GM12878 (cell line): ENCODE measurements around the gene FCGBP. TPM values are rescaled to one million over a fixed set of nuclear protein-coding genes. Genes with fewer than 3 reads are reported as not detected.

ENCODE experiments used
- ATAC-seq: fragments of 200-7000 bp; cut with Tn5 transposase; 3 replicates; pipeline ENCODE4 v1.9.1; 2020; ENCODE audit warnings: mild to moderate bottlenecking, moderate library complexity
- BruUV-seq: library from RNA; stranded (reverse); fragments of 400-500 nt; replicated peaks from 2 replicates; lab custom pipeline; 2021; lab: Mats Ljungman, UMichigan
- CTCF ChIA-PET: fragments of 300-600 bp; sonication (Branson Sonifier 250); formaldehyde crosslinking; extraction: SDS; loops from one replicate; lab custom pipeline; 2021; ENCODE audit warnings: inconsistent platforms; lab: Yijun Ruan, JAX
- POLR2A ChIA-PET: fragments of 350-600 bp; formaldehyde crosslinking; extraction: SDS; loops from one replicate; lab custom pipeline; 2021; ENCODE audit warnings: inconsistent platforms; lab: Charles Lee
- RAD21 ChIA-PET: fragments of 300-600 bp; sonication (Branson Sonifier 250); formaldehyde crosslinking; loops from one replicate; lab custom pipeline; 2023; ENCODE audit warnings: antibody characterized with exemption; ENCODE audit not compliant: unreplicated experiment; lab: Charles Lee
- SMC1A ChIA-PET: fragments of 300-600 bp; sonication (Branson Sonifier 250); formaldehyde crosslinking; loops from one replicate; lab custom pipeline; 2023; ENCODE audit not compliant: unreplicated experiment, uncharacterized antibody; lab: Charles Lee
- DNase-seq: peaks from one replicate; pipeline ENCODE4 v3.0.0-alpha.2; 2011; ENCODE audit warnings: low read depth, low spot score
- FAIRE-seq: peaks from 3 replicates; lab custom pipeline; 2011; peaks lifted over from hg19 to GRCh38; lab: Jason Lieb, UNC
- H2AFZ ChIP-seq: 2 replicates; pipeline ENCODE4 v1.6.0; 2011; ENCODE audit warnings: low read depth, low read length, control low read depth; ENCODE audit not compliant: control insufficient read depth
- H3K27ac ChIP-seq: 2 replicates; pipeline ENCODE4 v1.5.1; 2011; ENCODE audit warnings: control low read depth; ENCODE audit not compliant: control insufficient read depth, insufficient read depth
- H3K27me3 ChIP-seq, 2 experiments: replicated peaks in 1 of 2; 2 replicates each; pipeline versions ENCODE4 v1.6.0 to v1.6.1; 2011; ENCODE audit warnings: low read length in 1 of 2; ENCODE audit not compliant: control insufficient read depth in 2 of 2, insufficient read depth in 2 of 2
- H3K36me3 ChIP-seq, 2 experiments: 2 replicates each; pipeline ENCODE4 v1.5.1; 2011; ENCODE audit warnings: low read length in 1 of 2; ENCODE audit not compliant: control insufficient read depth in 2 of 2, insufficient read depth in 2 of 2
- H3K4me1 ChIP-seq: 2 replicates; pipeline ENCODE4 v1.6.1; 2011; ENCODE audit warnings: mild to moderate bottlenecking, low read length, moderate library complexity, mixed read lengths; ENCODE audit not compliant: control insufficient read depth, insufficient read depth
- H3K4me2 ChIP-seq: 2 replicates; pipeline ENCODE4 v1.6.0; 2011; ENCODE audit warnings: control low read depth; ENCODE audit not compliant: control insufficient read depth, insufficient read depth
- H3K4me3 ChIP-seq: fragments of 200-600 bp; sonication (generic); 2 replicates; pipeline ENCODE4 v1.5.1; 2016
- H3K79me2 ChIP-seq: 2 replicates; pipeline ENCODE4 v1.6.0; 2011; ENCODE audit warnings: low read length; ENCODE audit not compliant: control insufficient read depth, insufficient read depth
- H3K9ac ChIP-seq: 2 replicates; pipeline ENCODE4 v1.8.0; 2011; ENCODE audit warnings: low read length, control low read depth, mixed read lengths; ENCODE audit not compliant: control insufficient read depth, insufficient read depth
- H3K9me3 ChIP-seq: replicated peaks from 3 replicates; pipeline ENCODE4 v1.5.1; 2011; ENCODE audit warnings: mild to moderate bottlenecking, low read length; ENCODE audit not compliant: control insufficient read depth, insufficient read depth
- H4K20me1 ChIP-seq: 2 replicates; pipeline ENCODE4 v1.6.0; 2011; ENCODE audit not compliant: control insufficient read depth, insufficient read depth
- ATF7 ChIP-seq: fragments of 450-650 bp; IDR thresholded peaks from 2 replicates; pipeline ENCODE4 v1.6.1; 2016; ENCODE audit warnings: low read depth, mild to moderate bottlenecking
- BCL11A ChIP-seq: IDR thresholded peaks from 2 replicates; pipeline ENCODE4 v1.6.1; 2011; ENCODE audit warnings: low read depth, low read length
- BRCA1 ChIP-seq: IDR thresholded peaks from 2 replicates; pipeline ENCODE4 v1.6.1; 2011; ENCODE audit warnings: low read depth, low read length, improper control_type of control experiment
- CHD1 ChIP-seq: IDR thresholded peaks from 2 replicates; pipeline ENCODE4 v1.6.1; 2012; ENCODE audit warnings: low read depth, low read length, improper control_type of control experiment
- MEF2B ChIP-seq: fragments of 450-650 bp; IDR thresholded peaks from 2 replicates; pipeline ENCODE4 v1.6.1; 2018; ENCODE audit warnings: mild to moderate bottlenecking, moderate library complexity; ENCODE audit not compliant: partially characterized antibody, poor library complexity, severe bottlenecking
- NR2C1 ChIP-seq: fragments of 450-650 bp; IDR thresholded peaks from 2 replicates; pipeline ENCODE4 v1.6.1; 2017; ENCODE audit warnings: antibody characterized with exemption, mild to moderate bottlenecking, moderate library complexity
- NR2C2 ChIP-seq: IDR thresholded peaks from 2 replicates; pipeline ENCODE4 v1.6.1; 2011; ENCODE audit warnings: borderline replicate concordance, low read depth; ENCODE audit not compliant: control insufficient read depth, insufficient read length
- TAF1 ChIP-seq: IDR thresholded peaks from 2 replicates; pipeline ENCODE4 v1.6.1; 2011; ENCODE audit warnings: mild to moderate bottlenecking, low read depth, low read length, borderline replicate concordance
- TBL1XR1 ChIP-seq: IDR thresholded peaks from 2 replicates; pipeline ENCODE4 v1.6.1; 2012; ENCODE audit warnings: low read depth, low read length, improper control_type of control experiment
- ZNF592 ChIP-seq: fragments of 450-650 bp; IDR thresholded peaks from 2 replicates; pipeline ENCODE4 v1.6.1; 2017; ENCODE audit warnings: mild to moderate bottlenecking, moderate library complexity
- WGBS: methylation state at CpG from one replicate; pipeline ENCODE4 v1.1.6; 2016; ENCODE audit warnings: low lambda C conversion rate; ENCODE audit not compliant: insufficient replicate concordance, insufficient coverage; ENCODE audit errors: missing lambda C conversion rate; 5-methylcytosine and 5-hydroxymethylcytosine counted together
- in situ Hi-C: fragments of 300-500 bp; cut with MboI; formaldehyde crosslinking; loops from 9 replicates; pipeline ENCODE4 v1.14.3; 2018; ENCODE audit warnings: mixed read lengths
- intact Hi-C: fragments of 100-400 bp; cut with micrococcal nuclease; formaldehyde crosslinking; loops from one replicate; pipeline ENCODE4 v1.14.2; 2022; ENCODE audit not compliant: unreplicated experiment
- polyA plus RNA-seq, 11 experiments: library from polyadenylated mRNA; depleted of rRNA in 4 of 11; unstranded in 6 of 11; stranded (reverse) in 5 of 11; fragments of >200 nt; fragmentation: Nextera tagmentation in 4 of 11; fragmentation: Illumina TruSeq in 1 of 11; extraction: Ambion mirVana in 4 of 11; extraction: Trizol in 1 of 11; gene quantifications; 1 replicate in 1 of 11; 2 replicates in 10 of 11; pipeline versions ENCODE4 v1.2.1 to v1.2.3, GENCODE V29; 2011 to 2016; ENCODE audit warnings: inconsistent platforms in 2 of 11, missing spikeins in 2 of 11, low read depth in 1 of 11
- total RNA-seq, 4 experiments: library from RNA; depleted of rRNA in 3 of 4; stranded (reverse); fragments of >200 nt in 3 of 4; fragmentation: Illumina TruSeq in 1 of 4; extraction: Trizol in 1 of 4; gene quantifications; 2 replicates each; pipeline versions ENCODE4 v1.2.1 to v1.2.3, GENCODE V29; 2013 to 2021
- TF ChIP-seq, protein P1 (sequence below): fragments of 450-650 bp; IDR thresholded peaks from 2 replicates; pipeline ENCODE4 v1.6.1; 2017; ENCODE audit warnings: low read depth, mild to moderate bottlenecking, moderate library complexity

Gene FCGBP
- total and polyA plus RNA-seq, 10 of the 15 experiments (the other 5 are each of a cell fraction or from before 2014, with no cell fraction given), result 0.02 to 3.2 (median 0.37) TPM; not detected in 2

- no peak for TF ChIP-seq ZNF592
- no peak for TF ChIP-seq TAF1
- TF ChIP-seq ATF7, result no peak
- TF ChIP-seq BCL11A, result no peak
These were observed 40.1 kb upstream of the FCGBP start (continued) for GRCh38 chr19:39974377-39975155.

DNA sequence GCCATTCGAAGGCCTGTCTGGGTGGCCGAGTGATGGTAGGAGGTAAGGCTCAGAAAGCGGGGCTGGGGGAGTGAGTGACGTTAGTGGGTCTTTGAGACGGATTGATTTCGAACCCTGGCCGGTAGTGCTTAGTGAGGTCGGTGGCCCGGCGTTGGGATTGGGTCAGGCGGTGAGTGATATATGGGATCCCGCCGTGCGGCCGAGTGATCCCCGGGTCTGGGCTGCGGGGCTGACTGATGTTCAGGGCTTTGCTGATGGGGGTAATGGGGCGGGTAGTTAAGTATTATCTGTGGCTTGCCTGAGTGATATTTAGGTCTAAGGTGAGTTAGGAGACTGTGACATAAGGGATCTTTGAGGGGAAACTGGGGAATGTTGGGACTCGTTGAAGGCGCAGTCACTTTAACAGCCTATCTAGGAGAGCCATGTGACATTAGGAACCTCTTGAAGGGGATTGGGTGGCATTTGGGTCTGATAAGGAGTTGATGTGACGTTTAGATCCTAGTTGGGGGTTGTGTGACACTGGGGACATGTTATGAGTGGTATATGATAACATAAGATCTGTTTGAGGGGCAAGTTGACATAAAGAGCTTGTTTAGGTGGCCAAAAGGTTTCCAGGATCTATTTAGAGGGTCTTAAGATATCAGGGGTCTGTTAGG is 37.1 kb upstream of the FCGBP start:
- ChIA-PET POLR2A (interaction anchor here (0.6 to 2.7 kb wide), 13 partner anchors 9 to 297 kb away, joined by 3 to 33 read pairs (median 7); partner anchors contain the start of genes FBL, ZNF546 and ZNF780A), CTCF (interaction anchor here (0.7 to 4.3 kb wide), 32 partner anchors 8 to 297 kb away, joined by 3 to 84 read pairs (median 12); partner anchors contain the start of genes FBL, ZNF546 and ZNF780A), SMC1A (interaction anchor here (0.9 to 4.1 kb wide), 33 partner anchors 7 to 298 kb away, joined by 3 to 115 read pairs (median 9); partner anchors contain the start of genes DYRK1B, FBL, ZNF546 and ZNF780B), RAD21 (interaction anchor here (0.6 to 3.9 kb wide), 32 partner anchors 8 to 642 kb away, joined by 3 to 73 read pairs (median 12); partner anchors contain the start of genes DYRK1B, FBL, ZNF546 and ZNF780A)
- H3K4me1 ChIP-seq, result peaks cover 10% of the 10 kb centered on the region; the same call in 1 of the 2 replicates
- H4K20me1 ChIP-seq, result no peaks in the 10 kb centered on the region
- H2AFZ ChIP-seq, result peak overlapping the region; percentile 82
- DNase-seq, result no peak
- ATAC-seq, result no peak
- FAIRE-seq, result no peak
- in situ Hi-C loops, result no loop called here
- intact Hi-C loops, result loop anchor here (2.0 to 10.0 kb wide), 4 partner anchors 31 to 294 kb away; no protein-coding TSS in a partner anchor
- TSS peak; percentile 77 for BruUV-seq
- peak overlapping the region; percentile 53 for H3K4me2 ChIP-seq
- 4% methylated on average over 21 of the region's 21 CpGs for WGBS
- H3K79me2 ChIP-seq, result peaks cover 20% of the 10 kb centered on the region
- peak overlapping the region; percentile 93 for H3K4me3 ChIP-seq
- TF ChIP-seq NR2C1 (no peak), NR2C2 (no peak), BRCA1 (no peak), TBL1XR1 (no peak), CHD1 (no peak), MEF2B (no peak)
- TF ChIP-seq, protein P1, sequence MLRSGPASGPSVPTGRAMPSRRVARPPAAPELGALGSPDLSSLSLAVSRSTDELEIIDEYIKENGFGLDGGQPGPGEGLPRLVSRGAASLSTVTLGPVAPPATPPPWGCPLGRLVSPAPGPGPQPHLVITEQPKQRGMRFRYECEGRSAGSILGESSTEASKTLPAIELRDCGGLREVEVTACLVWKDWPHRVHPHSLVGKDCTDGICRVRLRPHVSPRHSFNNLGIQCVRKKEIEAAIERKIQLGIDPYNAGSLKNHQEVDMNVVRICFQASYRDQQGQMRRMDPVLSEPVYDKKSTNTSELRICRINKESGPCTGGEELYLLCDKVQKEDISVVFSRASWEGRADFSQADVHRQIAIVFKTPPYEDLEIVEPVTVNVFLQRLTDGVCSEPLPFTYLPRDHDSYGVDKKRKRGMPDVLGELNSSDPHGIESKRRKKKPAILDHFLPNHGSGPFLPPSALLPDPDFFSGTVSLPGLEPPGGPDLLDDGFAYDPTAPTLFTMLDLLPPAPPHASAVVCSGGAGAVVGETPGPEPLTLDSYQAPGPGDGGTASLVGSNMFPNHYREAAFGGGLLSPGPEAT, result no peak; the same call in 1 of the 2 replicates
- H3K36me3 ChIP-seq, result peaks cover 12 to 26% of the 10 kb centered on the region in 2 experiments
- H3K27ac ChIP-seq, result peak overlapping the region; percentile 89
- peak overlapping the region; percentile 97 for H3K9ac ChIP-seq
- no peaks in the 10 kb centered on the region; the same call in 2 of the 3 replicates for H3K9me3 ChIP-seq
- no peaks in the 10 kb centered on the region for H3K27me3 ChIP-seq
